NT2/D1 (cell line): ENCODE data around the gene TDRKH.

Experiments used
- SUZ12 ChIP-seq: IDR thresholded peaks from 2 replicates; pipeline ENCODE4 v1.6.1; 2011; ENCODE audit not compliant: insufficient read length, insufficient read depth; ENCODE audit errors: extremely low read depth
- YY1 ChIP-seq: IDR thresholded peaks from 2 replicates; pipeline ENCODE4 v1.6.1; 2011; ENCODE audit not compliant: insufficient read length, insufficient read depth
- ZNF274 ChIP-seq: IDR thresholded peaks from 2 replicates; pipeline ENCODE4 v1.6.1; 2011; ENCODE audit warnings: mild to moderate bottlenecking, low read depth, low read length

DNA sequence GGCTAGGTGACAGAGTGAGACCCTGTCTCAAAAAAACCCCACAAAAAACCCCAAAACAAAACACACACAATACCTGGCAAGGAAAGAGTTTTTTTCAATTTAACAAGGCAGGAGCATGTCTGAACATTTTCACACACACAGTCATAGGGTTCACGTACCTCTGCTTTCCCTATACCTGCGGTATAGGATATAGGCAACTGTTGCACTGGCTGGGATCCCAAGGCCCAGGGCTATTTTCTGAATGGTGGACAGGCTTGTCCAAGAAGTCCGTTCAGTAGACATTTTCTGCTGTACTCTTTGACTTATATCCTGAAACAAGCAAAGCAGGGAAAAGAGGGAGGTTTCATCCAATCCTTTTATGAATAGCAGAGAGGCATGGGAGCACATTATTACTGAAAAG lies 7.6 kb downstream of the TDRKH start:
- TF ChIP-seq YY1 (no peak), ZNF274 (no peak), SUZ12 (no peak)
